Stimulated activated CD4-positive, alpha-beta T cell treated with anti-CD3 and anti-CD28 coated beads, Interleukin-2, amount 100 ng/mL, for 4 hours (primary cell): ENCODE data around the gene RFX4.

ENCODE experiments used
- DNase-seq: peaks from one replicate; pipeline ENCODE4 v3.0.0-alpha.2; 2020; ENCODE audit warnings: low read depth

RFX4 gene

GRCh38 chr12:106764220-106764619 is 181.4 kb downstream of the RFX4 start:
- DNase-seq = no peak

GRCh38 chr12:106764738-106765137 is 181.9 kb downstream of the RFX4 start:
- DNase-seq = no peak

- DNase-seq = peak; percentile 52
These were observed 183.6 kb downstream of the RFX4 start for GRCh38 chr12:106766393-106766826.

GRCh38 chr12:106767206-106767605 is 184.4 kb downstream of the RFX4 start:
- DNase-seq = no peak

- DNase-seq = no peak
These were observed 185.4 kb downstream of the RFX4 start for GRCh38 chr12:106767954-106768822.

GRCh38 chr12:106769078-106769477 is 186.3 kb downstream of the RFX4 start:
- no peak for DNase-seq

- DNase-seq = no peak
These were observed 186.7 kb downstream of the RFX4 start for GRCh38 chr12:106769546-106769945.

- DNase-seq = no peak
These were observed 188.6 kb downstream of the RFX4 start for GRCh38 chr12:106771425-106771824.

GRCh38 chr12:106773286-106774004 is 190.6 kb downstream of the RFX4 start:
- no peak for DNase-seq

GRCh38 chr12:106774005-106774807 is 191.4 kb downstream of the RFX4 start, which contains the start of gene RIC8B:
Gene RIC8B (plus strand): TSS chr12:106774682. CDS start chr12:106774746, 64 bp downstream.
- DNase-seq = peak; percentile 75

- no peak for DNase-seq
These were observed 192.2 kb downstream of the RFX4 start for GRCh38 chr12:106774808-106775524.

- DNase-seq = no peak
These were observed 194.1 kb downstream of the RFX4 start for GRCh38 chr12:106776897-106777296.

GRCh38 chr12:106780010-106780631 is 197.3 kb downstream of the RFX4 start:
- no peak for DNase-seq

- no peak for DNase-seq
These were observed 199.8 kb downstream of the RFX4 start for GRCh38 chr12:106782619-106783018.

- no peak for DNase-seq
These were observed 200.7 kb downstream of the RFX4 start for GRCh38 chr12:106783515-106783914.

GRCh38 chr12:106790020-106790419 is 207.2 kb downstream of the RFX4 start:
- DNase-seq = no peak

GRCh38 chr12:106791531-106791930 is 208.7 kb downstream of the RFX4 start:
- no peak for DNase-seq

- no peak for DNase-seq
These were observed 211.6 kb downstream of the RFX4 start for GRCh38 chr12:106794369-106794768.

GRCh38 chr12:106801167-106801708 is 218.4 kb downstream of the RFX4 start:
- DNase-seq = no peak

GRCh38 chr12:106801830-106802533 is 219.2 kb downstream of the RFX4 start:
- no peak for DNase-seq
